Type B pancreatic cell (in vitro differentiated cells): ENCODE data around the gene PMFBP1. TPM values are rescaled to one million over a fixed set of nuclear protein-coding genes. Genes with fewer than 3 reads are reported as not detected.
A peak's percentile ranks its signal among the peaks of the same experiment; 100 is the strongest.

Source experiments
- DNase-seq: peaks from one replicate; pipeline ENCODE4 v3.0.0; 2021; ENCODE audit warnings: mixed read lengths; ENCODE audit not compliant: unreplicated experiment; ENCODE audit errors: extremely low spot score
- H3K27ac Mint-ChIP-seq: 2 replicates; pipeline ENCODE4 v1.8.0; 2021; ENCODE audit warnings: mild to moderate bottlenecking, mixed read lengths
- H3K27me3 Mint-ChIP-seq: 2 replicates; pipeline ENCODE4 v1.8.0; 2021; ENCODE audit warnings: mixed read lengths
- H3K36me3 Mint-ChIP-seq: 2 replicates; pipeline ENCODE4 v1.8.0; 2021; ENCODE audit warnings: mixed read lengths
- H3K4me1 Mint-ChIP-seq: one replicate; pipeline ENCODE4 v1.8.0; 2021; ENCODE audit warnings: mixed read lengths; ENCODE audit not compliant: unreplicated experiment
- H3K4me3 Mint-ChIP-seq: 2 replicates; pipeline ENCODE4 v1.8.0; 2021; ENCODE audit warnings: mild to moderate bottlenecking, mixed read lengths
- H3K9me3 Mint-ChIP-seq: 2 replicates; pipeline ENCODE4 v1.8.0; 2021; ENCODE audit warnings: mixed read lengths
- total RNA-seq: library from RNA; stranded (reverse); gene quantifications from 2 replicates; pipeline ENCODE4 v1.2.1, GENCODE V29; 2021; ENCODE audit warnings: low replicate concordance
- TF ChIP-seq, protein P1 (sequence below): fragments of 200-600 bp; sonication (generic); conservative IDR thresholded peaks from 2 replicates; pipeline ENCODE4 v1.5.0; 2021; ENCODE audit warnings: antibody characterized with exemption, mild to moderate bottlenecking

Gene PMFBP1
- total RNA-seq, 1 donor from 2014 or later, result 3.8 TPM

DNA sequence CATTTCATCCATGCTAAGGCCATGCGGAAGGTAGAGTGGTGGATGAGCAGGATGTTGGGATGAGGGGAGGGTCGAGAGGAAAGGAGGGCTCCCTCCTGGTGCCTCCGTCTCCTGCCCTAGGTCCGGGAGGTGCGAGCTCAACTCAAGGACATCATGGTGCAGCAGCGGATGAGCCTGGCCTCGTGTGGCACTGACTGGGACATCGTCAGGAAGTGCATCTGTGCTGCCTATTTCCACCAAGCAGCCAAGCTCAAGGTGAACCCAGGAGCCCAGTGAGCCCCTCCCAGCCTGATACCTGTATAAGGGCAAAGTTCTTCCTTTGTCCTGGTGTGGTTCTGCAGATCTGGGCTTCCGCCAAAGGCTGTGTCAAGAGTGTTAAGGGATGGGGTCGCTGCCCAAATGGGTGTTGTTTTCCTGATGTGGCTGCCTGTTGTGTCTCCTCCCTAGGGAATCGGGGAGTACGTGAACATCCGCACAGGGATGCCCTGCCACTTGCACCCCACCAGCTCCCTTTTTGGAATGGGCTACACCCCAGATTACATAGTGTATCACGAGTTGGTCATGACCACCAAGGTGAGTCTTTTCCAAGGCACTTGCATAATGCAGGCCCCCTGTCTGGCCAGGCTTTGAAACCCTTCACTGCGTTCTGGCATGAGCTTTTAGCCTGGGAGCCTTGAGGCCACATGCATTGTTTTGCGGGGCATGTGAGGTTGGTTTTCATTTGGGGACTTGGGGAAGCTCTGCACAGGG is 63.4 kb downstream of the PMFBP1 start:
- peaks cover 4% of the 10 kb centered on the region for H3K36me3 Mint-ChIP-seq
- no peak overlapping the region for H3K4me3 Mint-ChIP-seq
- no peak overlapping the region for H3K27ac Mint-ChIP-seq
- DNase-seq, result peak; percentile 43
- H3K27me3 Mint-ChIP-seq, result no peaks in the 10 kb centered on the region
- H3K4me1 Mint-ChIP-seq, result no peaks in the 10 kb centered on the region
- TF ChIP-seq, protein P1, sequence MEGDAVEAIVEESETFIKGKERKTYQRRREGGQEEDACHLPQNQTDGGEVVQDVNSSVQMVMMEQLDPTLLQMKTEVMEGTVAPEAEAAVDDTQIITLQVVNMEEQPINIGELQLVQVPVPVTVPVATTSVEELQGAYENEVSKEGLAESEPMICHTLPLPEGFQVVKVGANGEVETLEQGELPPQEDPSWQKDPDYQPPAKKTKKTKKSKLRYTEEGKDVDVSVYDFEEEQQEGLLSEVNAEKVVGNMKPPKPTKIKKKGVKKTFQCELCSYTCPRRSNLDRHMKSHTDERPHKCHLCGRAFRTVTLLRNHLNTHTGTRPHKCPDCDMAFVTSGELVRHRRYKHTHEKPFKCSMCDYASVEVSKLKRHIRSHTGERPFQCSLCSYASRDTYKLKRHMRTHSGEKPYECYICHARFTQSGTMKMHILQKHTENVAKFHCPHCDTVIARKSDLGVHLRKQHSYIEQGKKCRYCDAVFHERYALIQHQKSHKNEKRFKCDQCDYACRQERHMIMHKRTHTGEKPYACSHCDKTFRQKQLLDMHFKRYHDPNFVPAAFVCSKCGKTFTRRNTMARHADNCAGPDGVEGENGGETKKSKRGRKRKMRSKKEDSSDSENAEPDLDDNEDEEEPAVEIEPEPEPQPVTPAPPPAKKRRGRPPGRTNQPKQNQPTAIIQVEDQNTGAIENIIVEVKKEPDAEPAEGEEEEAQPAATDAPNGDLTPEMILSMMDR, result no peak
- no peaks in the 10 kb centered on the region for H3K9me3 Mint-ChIP-seq

DNA sequence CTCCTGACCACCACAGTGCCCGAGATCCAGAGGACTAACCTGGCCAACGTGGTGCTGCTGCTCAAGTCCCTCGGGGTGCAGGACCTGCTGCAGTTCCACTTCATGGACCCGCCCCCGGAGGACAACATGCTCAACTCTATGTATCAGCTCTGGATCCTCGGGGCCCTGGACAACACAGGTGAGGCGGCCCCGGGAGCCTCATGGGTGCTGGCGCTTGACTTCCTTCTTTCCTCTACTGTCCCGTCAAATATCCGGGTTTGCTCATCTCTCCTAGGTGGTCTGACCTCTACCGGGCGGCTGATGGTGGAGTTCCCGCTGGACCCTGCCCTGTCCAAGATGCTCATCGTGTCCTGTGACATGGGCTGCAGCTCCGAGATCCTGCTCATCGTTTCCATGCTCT is 64.6 kb downstream of the PMFBP1 start:
- H3K4me1 Mint-ChIP-seq, result no peaks in the 10 kb centered on the region
- no peak overlapping the region for H3K27ac Mint-ChIP-seq
- TF ChIP-seq, protein P1, result no peak
- H3K27me3 Mint-ChIP-seq, result no peaks in the 10 kb centered on the region
- H3K4me3 Mint-ChIP-seq, result no peak overlapping the region
- no peak for DNase-seq
- no peaks in the 10 kb centered on the region for H3K9me3 Mint-ChIP-seq
- H3K36me3 Mint-ChIP-seq, result peaks cover 7% of the 10 kb centered on the region

DNA sequence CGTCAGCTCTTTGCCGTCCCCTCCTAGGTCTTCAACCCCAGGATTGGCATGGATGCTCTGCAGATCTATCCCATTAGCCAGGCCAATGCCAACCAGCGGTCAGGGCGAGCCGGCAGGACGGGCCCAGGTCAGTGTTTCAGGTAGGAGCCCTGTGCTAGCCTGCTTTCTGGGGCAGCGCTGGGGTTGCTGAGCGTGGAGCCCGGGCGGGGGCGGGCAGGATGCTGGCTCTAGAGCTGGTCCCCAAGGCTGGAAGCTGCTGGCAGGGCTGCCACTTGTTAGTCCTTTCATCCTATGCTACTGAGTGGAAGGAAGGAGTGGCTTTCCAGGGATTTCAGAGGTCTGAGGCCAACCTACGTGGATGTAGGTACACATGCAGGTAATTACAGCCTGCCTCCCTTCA is 66.0 kb downstream of the PMFBP1 start:
- Mint-ChIP-seq H3K4me3 (no peak overlapping the region), H3K4me1 (no peaks in the 10 kb centered on the region), H3K36me3 (peaks cover 11% of the 10 kb centered on the region), H3K27ac (no peak overlapping the region), H3K27me3 (no peaks in the 10 kb centered on the region), H3K9me3 (no peaks in the 10 kb centered on the region)
- peak; percentile 13 for DNase-seq
- TF ChIP-seq, protein P1, result no peak

DNA sequence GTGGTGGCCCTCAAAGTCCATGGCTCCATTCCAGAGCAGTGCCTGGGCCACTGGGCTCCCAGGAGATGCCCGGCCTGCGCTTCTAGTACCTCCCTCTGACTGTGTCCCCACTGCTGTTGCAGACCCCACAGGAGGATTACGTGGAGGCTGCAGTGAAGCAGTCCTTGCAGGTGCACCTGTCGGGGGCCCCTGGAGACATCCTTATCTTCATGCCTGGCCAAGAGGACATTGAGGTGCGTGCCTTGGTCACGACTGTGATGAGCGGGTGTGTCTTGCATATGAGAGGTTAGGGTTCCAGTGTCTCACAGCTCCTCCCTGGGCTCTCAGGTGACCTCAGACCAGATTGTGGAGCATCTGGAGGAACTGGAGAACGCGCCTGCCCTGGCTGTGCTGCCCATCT is 67.0 kb downstream of the PMFBP1 start:
- Mint-ChIP-seq H3K27me3 (no peaks in the 10 kb centered on the region), H3K4me1 (no peaks in the 10 kb centered on the region), H3K27ac (no peak overlapping the region), H3K4me3 (no peak overlapping the region), H3K36me3 (peaks cover 11% of the 10 kb centered on the region), H3K9me3 (no peaks in the 10 kb centered on the region)
- peak; percentile 40 for DNase-seq
- TF ChIP-seq, protein P1, result no peak

DNA sequence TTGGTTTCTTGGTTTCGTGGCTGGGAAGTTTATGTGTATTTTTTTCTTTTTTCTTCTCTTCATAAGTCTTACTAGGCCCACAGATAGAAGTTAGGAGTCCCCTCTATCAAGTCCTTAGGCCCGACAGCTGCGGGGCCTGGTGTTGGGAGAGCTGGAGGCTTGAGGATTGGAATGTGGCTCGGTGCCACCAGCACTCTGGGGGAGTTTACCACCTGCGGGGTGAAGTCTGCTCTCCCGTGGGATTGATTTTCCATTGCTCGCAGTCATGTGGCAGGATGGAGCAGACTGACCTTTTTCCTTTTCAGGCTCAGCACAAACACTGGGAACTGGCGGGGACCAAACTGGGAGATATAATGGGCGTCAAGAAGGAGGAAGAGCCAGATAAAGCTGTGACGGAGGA is 70.8 kb downstream of the PMFBP1 start:
- no peak for DNase-seq
- Mint-ChIP-seq H3K4me1 (no peaks in the 10 kb centered on the region), H3K27ac (no peak overlapping the region), H3K36me3 (peaks cover 17% of the 10 kb centered on the region), H3K27me3 (no peaks in the 10 kb centered on the region), H3K4me3 (no peak overlapping the region), H3K9me3 (no peaks in the 10 kb centered on the region)
- TF ChIP-seq, protein P1, result no peak
